Head of caudate nucleus (tissue), 42 donors: ENCODE measurements around the gene ICAM5.
"Not testable (repeated sequence)": the region's sequence is repeated elsewhere in the genome, so short reads cannot be mapped to it uniquely, and the experiment has no call there.

Experiments used
- DNase-seq, 42 donors: peaks; one replicate each; pipeline versions ENCODE4 v3.0.0 to v3.0.0-alpha.2; 2020 to 2021; ENCODE audit warnings: mixed read lengths in 7 of 42
- intact Hi-C: fragments of 100-400 bp; cut with DNase I; formaldehyde crosslinking; loops from one replicate; pipeline ENCODE4 v1.15.0; 2022

Gene ICAM5

GRCh38 chr19:10289836-10290356, at the start of gene ICAM5:
ICAM5 (plus strand) TSS chr19:10289952; CDS start chr19:10290044, 92 bp downstream.
- intact Hi-C loops, result no loop called here
- peak; percentile 21 to 90 (median 73) for DNase-seq

GRCh38 chr19:10241826-10242449, 47.8 kb upstream of the ICAM5 start:
- intact Hi-C loops, DNase-seq: not testable (repeated sequence)

GRCh38 chr19:10243606-10244005, 46.1 kb upstream of the ICAM5 start:
- DNase-seq, result no peak
- intact Hi-C loops, result no loop called here

GRCh38 chr19:10245189-10245939, 44.4 kb upstream of the ICAM5 start:
- DNase-seq, result no peak
- intact Hi-C loops, result no loop called here

- intact Hi-C loops, result no loop called here
- no peak for DNase-seq
Measured at GRCh38 chr19:10246511-10246910, 43.2 kb upstream of the ICAM5 start.

- peak; percentile 89 to 99 (median 97) for DNase-seq
- intact Hi-C loops, result loop anchor here (5.0 to 10.0 kb wide), 3 partner anchors 60 to 317 kb away; partner anchors contain the start of genes DNMT1, EIF3G, OLFM2 and P2RY11
Measured at GRCh38 chr19:10251792-10252694, 37.7 kb upstream of the ICAM5 start, which contains the start of gene MRPL4. MRPL4 (plus strand) TSS chr19:10252214; CDS start chr19:10252254, 40 bp downstream.

- intact Hi-C loops, result loop anchor here (5.0 to 10.0 kb wide), 3 partner anchors 60 to 318 kb away; partner anchors contain the start of genes DNMT1, EIF3G, OLFM2 and P2RY11
- DNase-seq, result no peak
Measured at GRCh38 chr19:10252707-10253106, 37.0 kb upstream of the ICAM5 start.

GRCh38 chr19:10254244-10254643, 35.5 kb upstream of the ICAM5 start:
- intact Hi-C loops, result loop anchor here (5.0 to 10.0 kb wide), 3 partner anchors 62 to 319 kb away; partner anchors contain the start of genes DNMT1, EIF3G, OLFM2 and P2RY11
- no peak for DNase-seq

GRCh38 chr19:10255358-10255757, 34.4 kb upstream of the ICAM5 start:
- intact Hi-C loops, result loop anchor here (10.0 kb wide), 2 partner anchors 141 to 321 kb away; partner anchors contain the start of genes EIF3G, OLFM2 and P2RY11
- DNase-seq, result no peak

GRCh38 chr19:10256551-10256950, 33.2 kb upstream of the ICAM5 start:
- intact Hi-C loops, result loop anchor here (10.0 kb wide), 2 partner anchors 142 to 322 kb away; partner anchors contain the start of genes EIF3G, OLFM2 and P2RY11
- no peak for DNase-seq

- DNase-seq, result no peak
- intact Hi-C loops, result loop anchor here (10.0 kb wide), 2 partner anchors 142 to 322 kb away; partner anchors contain the start of genes EIF3G, OLFM2 and P2RY11
Measured at GRCh38 chr19:10256970-10257615, 32.7 kb upstream of the ICAM5 start.

- intact Hi-C loops, result loop anchor here (10.0 kb wide), 2 partner anchors 143 to 323 kb away; partner anchors contain the start of genes EIF3G, OLFM2 and P2RY11
- DNase-seq, result no peak
Measured at GRCh38 chr19:10258080-10258710, 31.6 kb upstream of the ICAM5 start.

- intact Hi-C loops, result loop anchor here (10.0 kb wide), 2 partner anchors 145 to 325 kb away; partner anchors contain the start of genes EIF3G, OLFM2 and P2RY11
- DNase-seq, result peak; percentile 65 to 92 (median 82)
Measured at GRCh38 chr19:10259162-10259905, 30.4 kb upstream of the ICAM5 start.

GRCh38 chr19:10260141-10260584, 29.6 kb upstream of the ICAM5 start:
- DNase-seq, result peak; percentile 40 to 93 (median 76)
- intact Hi-C loops, result no loop called here

GRCh38 chr19:10262771-10263170, 27.0 kb upstream of the ICAM5 start:
- no peak for DNase-seq
- intact Hi-C loops, result no loop called here

- no peak for DNase-seq
- intact Hi-C loops, result no loop called here
Measured at GRCh38 chr19:10266706-10267105, 23.0 kb upstream of the ICAM5 start.

- intact Hi-C loops, result loop anchor here (2.0 kb wide), 1 partner anchor 121 kb away; no protein-coding TSS in a partner anchor
- no peak for DNase-seq
Measured at GRCh38 chr19:10268071-10268470, 21.7 kb upstream of the ICAM5 start.
